HUES64 (cell line): ENCODE data around the gene EMC1.
A peak's percentile ranks its signal among the peaks of the same experiment; 100 is the strongest.
"Not testable (repeated sequence)": the region's sequence is repeated elsewhere in the genome, so short reads cannot be mapped to it uniquely, and the experiment has no call there.

ENCODE experiments used
- H3K27ac ChIP-seq: 2 replicates; pipeline ENCODE4 v1.7.0; 2013; ENCODE audit warnings: low read depth, low read length, inconsistent platforms
- H3K27me3 ChIP-seq: 2 replicates; pipeline ENCODE4 v1.6.1; 2013; ENCODE audit warnings: mild to moderate bottlenecking, low read length; ENCODE audit not compliant: insufficient read depth
- H3K36me3 ChIP-seq: 2 replicates; pipeline ENCODE4 v1.6.1; 2013; ENCODE audit warnings: mild to moderate bottlenecking, low read length; ENCODE audit not compliant: insufficient read depth
- H3K4me1 ChIP-seq: 2 replicates; pipeline ENCODE4 v1.6.1; 2013; ENCODE audit warnings: mild to moderate bottlenecking, low read length, moderate library complexity; ENCODE audit not compliant: insufficient read depth
- H3K4me3 ChIP-seq: 2 replicates; pipeline ENCODE4 v1.5.1; 2013; ENCODE audit warnings: mild to moderate bottlenecking, low read length, moderate library complexity
- H3K9ac ChIP-seq: 2 replicates; pipeline ENCODE4 v1.6.1; 2013; ENCODE audit warnings: mild to moderate bottlenecking, low read depth, low read length
- H3K9me3 ChIP-seq: 2 replicates; pipeline ENCODE4 v1.6.1; 2013; ENCODE audit warnings: low read depth, low read length; ENCODE audit not compliant: insufficient read depth
- WGBS: fragments of 150-250, 120-280 bp; methylation state at CpG from one replicate; pipeline ENCODE4 v1.1.7; 2013; ENCODE audit warnings: missing lambda C conversion rate; 5-methylcytosine and 5-hydroxymethylcytosine counted together

Gene EMC1

DNA sequence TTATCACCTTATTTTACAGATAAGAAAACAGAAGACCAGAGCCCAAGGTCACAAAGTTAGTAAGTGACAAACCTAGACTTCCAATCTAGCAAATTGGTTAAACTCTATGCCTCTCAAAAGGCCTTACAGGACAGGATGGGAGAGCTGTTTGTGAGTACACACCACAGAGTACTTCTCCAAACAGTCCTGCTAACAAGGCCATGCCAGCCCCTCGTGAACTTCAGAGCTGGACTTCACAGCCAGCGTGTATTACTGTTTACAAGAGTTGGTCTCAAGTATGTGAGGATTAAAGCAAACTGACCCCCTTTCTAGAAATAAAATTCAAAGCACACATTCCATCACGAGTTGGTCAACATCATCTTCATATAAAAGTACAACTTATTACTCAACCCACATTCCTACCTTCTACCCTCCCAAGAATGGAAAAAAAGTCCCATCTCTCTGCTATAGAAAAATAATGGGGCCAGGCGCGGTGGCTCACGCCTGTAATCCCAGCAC, 21.4 kb downstream of the EMC1 start:
- no peaks in the 10 kb centered on the region for H3K9me3 ChIP-seq
- H3K4me3 ChIP-seq = no peak overlapping the region
- H3K27ac ChIP-seq = no peak overlapping the region
- WGBS = 95% methylated on average over 6 of the region's 6 CpGs
- peaks cover 95% of the 10 kb centered on the region for H3K36me3 ChIP-seq
- no peaks in the 10 kb centered on the region for H3K27me3 ChIP-seq
- no peak overlapping the region for H3K9ac ChIP-seq
- no peaks in the 10 kb centered on the region for H3K4me1 ChIP-seq

DNA sequence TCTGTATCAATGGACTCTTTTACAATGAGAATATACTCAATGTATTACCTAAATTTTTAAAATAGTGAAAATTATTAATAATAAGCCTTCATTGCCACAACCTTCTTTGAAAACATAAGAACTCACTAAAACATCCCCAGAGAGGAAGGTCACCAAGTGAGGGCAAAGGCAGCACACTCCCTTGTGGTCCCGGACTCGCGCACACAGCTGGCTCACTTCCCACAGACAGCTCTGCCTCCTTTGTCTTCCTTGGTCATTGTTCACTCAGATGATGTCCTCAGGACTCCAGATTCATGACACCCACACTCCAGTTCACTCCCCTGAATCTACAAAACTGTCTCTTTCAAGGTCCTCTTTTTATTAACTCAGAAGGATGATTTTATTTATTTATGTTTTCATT, 22.1 kb downstream of the EMC1 start:
- no peak overlapping the region for H3K27ac ChIP-seq
- H3K4me3 ChIP-seq = no peak overlapping the region
- H3K27me3 ChIP-seq = no peaks in the 10 kb centered on the region
- 98% methylated on average over 3 of the region's 3 CpGs for WGBS
- H3K9ac ChIP-seq = no peak overlapping the region
- H3K4me1 ChIP-seq = no peaks in the 10 kb centered on the region
- no peaks in the 10 kb centered on the region for H3K9me3 ChIP-seq
- peaks cover 96% of the 10 kb centered on the region for H3K36me3 ChIP-seq

DNA sequence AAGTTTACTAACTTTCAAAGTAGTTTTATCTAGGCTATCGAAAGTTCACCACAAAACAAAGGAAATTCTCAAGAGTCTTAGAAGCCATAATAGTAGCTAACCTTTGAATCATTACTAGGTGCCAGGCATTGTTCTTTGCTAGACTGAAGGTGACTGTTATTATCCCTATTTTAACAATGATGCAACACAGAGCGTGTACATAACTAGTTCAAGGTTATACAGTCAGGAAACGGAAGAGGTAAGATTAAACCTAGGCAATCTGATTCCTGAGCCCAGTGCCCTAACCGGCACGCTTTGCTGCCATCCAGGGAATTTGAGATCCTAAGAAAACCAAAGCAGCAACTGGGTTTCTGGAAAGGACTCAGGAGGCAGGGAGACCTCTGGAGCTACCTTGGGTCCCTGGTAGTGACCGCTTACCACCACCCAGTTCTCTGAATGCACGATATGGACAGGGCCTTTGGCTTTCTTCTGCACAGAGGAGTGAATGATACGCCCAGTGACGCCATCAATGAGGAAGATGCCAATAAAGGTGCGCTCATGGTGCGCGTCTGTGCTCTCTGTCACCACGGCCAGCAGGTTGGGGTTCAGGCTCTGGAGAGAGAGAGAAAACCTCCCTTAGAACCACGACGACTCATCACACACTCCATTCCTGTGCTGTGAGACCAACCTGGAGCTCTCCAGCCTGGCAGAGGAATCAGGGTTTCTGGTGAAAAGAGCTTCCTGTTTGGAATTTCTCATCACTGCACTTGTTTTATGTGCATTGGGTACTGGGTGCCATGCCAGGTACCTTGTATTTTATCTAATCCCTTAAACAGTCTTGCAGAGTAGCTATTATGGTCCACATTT, 28.1 kb downstream of the EMC1 start:
- H3K9me3 ChIP-seq = no peaks in the 10 kb centered on the region
- no peak overlapping the region for H3K4me3 ChIP-seq
- H3K9ac ChIP-seq = no peak overlapping the region
- 94% methylated on average over 15 of the region's 15 CpGs for WGBS
- no peaks in the 10 kb centered on the region for H3K27me3 ChIP-seq
- H3K36me3 ChIP-seq = peaks cover 98% of the 10 kb centered on the region
- H3K27ac ChIP-seq = no peak overlapping the region
- H3K4me1 ChIP-seq = no peaks in the 10 kb centered on the region

DNA sequence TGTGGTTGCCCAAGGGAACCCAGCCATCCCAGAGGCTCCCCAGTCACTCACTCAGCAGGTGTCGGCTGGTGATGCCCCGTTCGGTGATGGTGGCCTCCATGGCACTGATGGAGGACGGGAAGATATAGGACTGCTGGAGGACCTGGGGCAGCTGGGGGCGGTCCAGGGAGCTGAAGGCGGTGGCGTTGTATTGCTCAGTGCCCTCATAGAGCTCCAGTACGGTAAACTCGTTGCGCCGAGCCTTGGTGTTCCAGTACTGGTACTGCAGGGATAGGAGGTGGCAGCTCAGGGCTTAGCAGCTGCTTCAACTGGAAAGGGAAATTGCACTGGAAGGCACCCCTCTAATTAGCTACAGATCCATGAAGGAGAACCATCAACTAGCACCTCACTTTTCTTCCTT, 28.8 kb downstream of the EMC1 start:
- no peak overlapping the region for H3K9ac ChIP-seq
- no peak overlapping the region for H3K27ac ChIP-seq
- H3K4me1 ChIP-seq = no peaks in the 10 kb centered on the region
- no peak overlapping the region for H3K4me3 ChIP-seq
- no peaks in the 10 kb centered on the region for H3K9me3 ChIP-seq
- WGBS = 97% methylated on average over 11 of the region's 11 CpGs
- H3K27me3 ChIP-seq = no peaks in the 10 kb centered on the region
- H3K36me3 ChIP-seq = peaks cover 99% of the 10 kb centered on the region

DNA sequence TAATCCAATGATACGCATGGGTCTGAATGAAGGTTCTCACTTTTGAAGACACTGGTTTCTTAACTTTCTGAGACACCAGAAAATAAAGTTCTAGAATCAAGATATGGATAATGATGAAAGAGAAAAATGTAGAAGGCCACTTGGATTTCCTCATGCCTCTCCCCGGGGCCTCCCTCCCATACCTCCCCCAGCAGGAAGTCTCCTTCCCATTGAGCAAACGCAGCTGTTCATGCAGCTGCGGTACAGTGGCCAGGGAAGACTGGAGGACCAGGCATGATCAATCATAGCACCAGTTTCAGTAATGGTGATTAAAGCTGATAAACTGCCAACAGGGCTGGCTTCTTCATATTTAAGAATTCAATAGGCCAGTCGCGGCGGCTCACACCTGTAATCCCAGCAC, 30.3 kb downstream of the EMC1 start:
- Histone ChIP-seq H3K36me3 (peaks cover 99% of the 10 kb centered on the region), H3K4me1 (no peaks in the 10 kb centered on the region), H3K9ac (no peak overlapping the region), H3K9me3 (no peaks in the 10 kb centered on the region), H3K27me3 (no peaks in the 10 kb centered on the region), H3K27ac (no peak overlapping the region), H3K4me3 (no peak overlapping the region)
- 94% methylated on average over 7 of the region's 7 CpGs for WGBS

DNA sequence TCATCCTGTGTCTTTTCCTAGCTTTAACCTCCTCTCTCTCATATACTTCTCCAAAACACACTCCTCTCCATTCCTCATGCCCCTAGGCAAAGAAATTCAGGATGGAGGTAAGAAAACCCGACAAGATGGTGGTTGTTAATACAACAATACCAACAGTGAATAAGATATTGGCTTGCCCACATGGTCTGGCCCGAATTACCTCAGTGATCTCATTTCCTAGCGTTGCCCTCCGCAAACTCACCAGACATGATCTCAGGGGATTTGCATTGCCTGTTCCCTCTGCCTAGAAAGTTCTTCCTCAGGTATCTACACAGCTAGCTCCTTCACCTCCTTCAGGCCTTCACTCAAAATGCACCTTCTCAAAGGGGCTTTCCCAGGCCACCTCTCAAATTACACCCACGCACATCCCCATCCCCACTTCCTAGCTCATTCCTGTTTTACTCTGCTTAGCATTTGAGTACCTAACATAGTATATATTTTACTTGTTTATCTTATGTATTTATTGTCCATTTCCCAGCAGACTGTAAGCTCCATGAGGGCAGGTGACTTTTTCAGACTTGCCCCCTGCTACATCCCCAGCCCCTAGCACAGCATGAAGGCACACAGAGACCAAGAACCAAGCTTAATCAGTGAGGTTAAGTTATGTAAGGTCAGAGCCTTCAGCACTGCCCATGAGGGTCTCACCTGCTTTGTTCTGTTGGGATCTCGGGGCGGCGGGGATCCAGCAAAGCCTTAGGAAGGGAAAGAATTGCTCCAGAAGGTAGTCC, 31.1 kb downstream of the EMC1 start:
- Histone ChIP-seq H3K27me3 (no peaks in the 10 kb centered on the region), H3K36me3 (peaks cover 98% of the 10 kb centered on the region), H3K9me3 (no peaks in the 10 kb centered on the region), H3K4me1 (no peaks in the 10 kb centered on the region), H3K9ac (no peak overlapping the region), H3K27ac (no peak overlapping the region), H3K4me3 (no peak overlapping the region)
- 96% methylated on average over 8 of the region's 8 CpGs for WGBS

DNA sequence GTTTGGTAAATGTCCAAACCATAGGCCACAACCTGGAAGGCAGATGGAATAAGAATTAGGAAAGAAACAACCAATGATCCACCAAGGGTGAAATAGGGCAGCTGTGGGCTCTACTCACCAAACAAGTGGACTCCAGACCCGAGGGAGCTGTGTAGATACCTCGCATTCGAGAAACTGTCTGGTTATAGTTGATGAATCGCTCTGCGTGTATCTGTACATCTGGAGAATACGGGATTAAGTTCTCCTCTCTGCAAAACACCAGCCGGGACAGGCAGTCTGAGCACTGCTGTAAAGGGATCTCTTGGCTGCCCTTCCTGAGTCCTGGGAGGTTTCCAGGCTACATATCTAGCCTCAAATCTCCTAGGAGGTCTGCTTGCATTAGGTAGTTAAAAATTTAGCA, 31.9 kb downstream of the EMC1 start:
- no peak overlapping the region for H3K9ac ChIP-seq
- 96% methylated on average over 7 of the region's 7 CpGs for WGBS
- no peak overlapping the region for H3K4me3 ChIP-seq
- H3K4me1 ChIP-seq = no peaks in the 10 kb centered on the region
- H3K9me3 ChIP-seq = no peaks in the 10 kb centered on the region
- peaks cover 96% of the 10 kb centered on the region for H3K36me3 ChIP-seq
- no peak overlapping the region for H3K27ac ChIP-seq
- H3K27me3 ChIP-seq = no peaks in the 10 kb centered on the region

DNA sequence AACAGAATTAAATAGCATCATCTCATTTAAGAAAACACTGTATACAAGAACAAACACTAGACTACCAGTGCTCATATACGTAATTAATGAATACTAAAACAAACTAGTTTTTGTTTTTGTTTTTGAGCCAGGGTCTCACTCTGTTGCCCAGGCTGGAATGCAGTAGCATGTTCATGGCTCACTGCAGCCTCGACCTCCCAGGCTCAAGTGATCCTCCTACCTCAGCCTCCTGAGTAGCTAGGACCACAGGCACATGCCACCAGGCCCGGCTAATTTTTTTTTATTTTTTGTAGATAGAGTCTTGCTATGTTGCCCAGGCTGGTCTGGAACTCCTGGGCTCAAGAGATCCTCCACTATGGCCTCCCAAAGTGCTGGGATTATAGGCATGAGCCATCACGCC, 34.7 kb downstream of the EMC1 start:
- H3K36me3 ChIP-seq = peaks cover 91% of the 10 kb centered on the region
- 94% methylated on average over 4 of the region's 4 CpGs for WGBS

DNA sequence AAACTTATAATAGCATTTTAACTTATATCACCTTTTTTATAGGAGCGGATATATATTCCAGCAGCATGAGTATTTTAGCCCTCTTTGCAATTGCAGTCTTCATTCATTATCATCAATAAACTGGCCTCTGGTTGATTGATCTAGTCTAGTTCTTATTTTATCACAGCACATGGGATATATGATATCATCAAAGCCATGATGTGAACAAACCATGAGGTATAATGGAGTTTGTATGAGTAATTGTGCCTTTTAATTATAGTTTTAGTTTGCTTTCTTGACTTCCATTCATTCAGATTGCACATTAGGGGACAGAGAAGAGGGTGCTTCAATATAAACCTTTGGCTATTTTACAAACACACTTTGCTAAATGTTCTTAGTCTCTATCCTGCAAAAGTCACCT, 37.7 kb downstream of the EMC1 start:
- no peaks in the 10 kb centered on the region for H3K9me3 ChIP-seq
- 100% methylated on average over 1 of the region's 1 CpG for WGBS
- H3K27ac ChIP-seq = no peak overlapping the region
- H3K4me1 ChIP-seq = peaks cover 9% of the 10 kb centered on the region
- H3K27me3 ChIP-seq = no peaks in the 10 kb centered on the region
- peaks cover 61% of the 10 kb centered on the region for H3K36me3 ChIP-seq
- H3K4me3 ChIP-seq = no peak overlapping the region
- no peak overlapping the region for H3K9ac ChIP-seq

More for the DNA sequence above, 34.7 kb downstream of the EMC1 start:
- H3K9ac ChIP-seq, H3K27me3 ChIP-seq, H3K4me1 ChIP-seq, H3K9me3 ChIP-seq, H3K4me3 ChIP-seq, H3K27ac ChIP-seq: not testable (repeated sequence)

DNA sequence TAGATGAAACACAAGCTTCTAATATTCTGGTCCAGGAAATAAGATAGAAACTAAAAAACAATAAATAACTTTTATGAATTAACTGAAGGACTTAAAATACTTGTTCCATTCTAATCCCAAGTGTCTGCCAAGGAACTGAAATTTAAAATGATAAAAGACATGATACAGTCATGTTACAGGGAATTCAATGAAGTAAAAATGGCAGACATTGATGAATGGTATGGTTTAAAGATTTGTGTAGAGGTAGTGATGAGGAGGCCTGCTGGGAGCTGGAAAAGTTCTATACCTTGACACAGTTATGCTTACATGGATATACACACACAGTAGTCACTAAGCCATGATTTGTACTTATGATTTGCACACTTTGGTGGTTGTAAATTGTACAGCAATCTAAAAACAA, 39.2 kb downstream of the EMC1 start:
- Histone ChIP-seq H3K9ac (no peak overlapping the region), H3K27me3 (no peaks in the 10 kb centered on the region), H3K4me1 (peaks cover 11% of the 10 kb centered on the region), H3K27ac (no peak overlapping the region), H3K4me3 (no peak overlapping the region), H3K36me3 (peaks cover 47% of the 10 kb centered on the region), H3K9me3 (no peaks in the 10 kb centered on the region)

DNA sequence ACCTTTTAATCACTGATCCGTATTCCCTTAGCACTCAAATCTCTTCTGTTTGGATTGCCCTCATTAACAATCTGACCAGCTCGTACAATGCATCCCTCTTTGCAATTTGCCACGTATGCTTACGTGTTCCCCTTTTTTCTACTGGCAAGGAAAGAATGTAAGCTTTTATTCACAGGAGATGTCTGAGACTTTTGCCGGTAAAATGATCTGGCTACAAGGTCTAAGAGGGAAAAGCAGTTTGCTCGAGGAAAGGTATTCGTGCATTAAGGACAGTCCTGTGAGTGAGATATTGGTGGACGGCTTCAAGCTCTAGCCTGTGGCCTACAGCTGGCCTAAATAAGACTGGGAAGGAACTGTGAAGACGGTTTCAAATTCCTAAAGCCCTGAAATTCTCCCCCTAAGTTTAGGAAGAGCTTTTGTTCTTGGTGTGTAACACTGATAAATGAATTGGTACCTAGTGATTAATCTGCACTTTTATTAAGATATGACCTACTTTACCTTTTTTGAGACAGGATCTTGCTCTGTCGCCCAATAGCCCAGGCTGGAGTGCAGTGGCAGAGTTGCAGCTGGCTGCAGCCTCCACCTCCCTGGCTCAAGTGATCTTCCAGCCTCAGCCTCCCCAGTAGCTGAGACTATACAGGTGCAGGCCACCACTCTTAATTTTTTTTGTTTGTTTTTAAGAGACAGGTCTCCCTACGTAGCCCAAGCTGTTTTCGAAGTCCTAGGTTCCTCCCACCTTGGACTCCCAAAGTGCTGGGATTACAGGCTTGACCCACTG, 40.4 kb downstream of the EMC1 start:
- peaks cover 36% of the 10 kb centered on the region for H3K36me3 ChIP-seq

More for the DNA sequence above, 40.4 kb downstream of the EMC1 start:
- no peaks in the 10 kb centered on the region for H3K27me3 ChIP-seq
- peaks cover 11% of the 10 kb centered on the region for H3K4me1 ChIP-seq
- H3K9me3 ChIP-seq = no peaks in the 10 kb centered on the region
- H3K4me3 ChIP-seq = peak overlapping the region; percentile 92
- peak overlapping the region; percentile 89 for H3K9ac ChIP-seq
- 24% methylated on average over 12 of the region's 12 CpGs for WGBS
- peak overlapping the region; percentile 97 for H3K27ac ChIP-seq
